OCI-LY1 (cell line): ENCODE data around the gene CCDC81.

ENCODE experiments used
- CTCF ChIP-seq: fragments of 200-600 bp; sonication (generic), shearing (Covaris generic); IDR thresholded peaks from 2 replicates; pipeline ENCODE4 v1.5.1; 2017; ENCODE audit warnings: mild to moderate bottlenecking, antibody characterized with exemption, low read length, moderate library complexity, mixed read lengths
- EZH2 ChIP-seq: fragments of 200-600 bp; sonication (generic), shearing (Covaris generic); IDR thresholded peaks from 2 replicates; pipeline ENCODE4 v1.8.0; 2017; ENCODE audit warnings: borderline replicate concordance, mixed run types, mild to moderate bottlenecking, antibody characterized with exemption, low read length, moderate library complexity, mixed read lengths

GRCh38 chr11:86442420-86442819 lies 67.7 kb downstream of the CCDC81 start:
- no peak for TF ChIP-seq CTCF
- no peak for TF ChIP-seq EZH2
